SIG-M5 (cell line): ENCODE measurements around the gene IDH2.
A peak's percentile ranks its signal among the peaks of the same experiment; 100 is the strongest.
"Not testable (repeated sequence)": the region's sequence is repeated elsewhere in the genome, so short reads cannot be mapped to it uniquely, and the experiment has no call there.

Experiments
- DNase-seq: peaks from one replicate; lab custom pipeline; 2025; lab: John Stamatoyannopoulos, UW

Gene IDH2

GRCh38 chr15:90114451-90114901, 12.2 kb upstream of the IDH2 start:
- DNase-seq, result no peak

- DNase-seq, result no peak
Observed at GRCh38 chr15:90113166-90113565, 10.9 kb upstream of the IDH2 start.

- DNase-seq, result not testable (repeated sequence)
Observed at GRCh38 chr15:90109163-90109751, 7.0 kb upstream of the IDH2 start.

GRCh38 chr15:90108038-90108437, 5.8 kb upstream of the IDH2 start:
- DNase-seq, result not testable (repeated sequence)

GRCh38 chr15:90106522-90107117, 4.4 kb upstream of the IDH2 start:
- no peak for DNase-seq

- no peak for DNase-seq
Observed at GRCh38 chr15:90105521-90105920, 3.3 kb upstream of the IDH2 start.

GRCh38 chr15:90104551-90104950, 2.3 kb upstream of the IDH2 start:
- DNase-seq, result no peak

- no peak for DNase-seq
Observed at GRCh38 chr15:90103701-90104329, 1.5 kb upstream of the IDH2 start.

- peak; percentile 2 for DNase-seq
Observed at GRCh38 chr15:90101130-90101968, 919 bp downstream of the IDH2 start.

- DNase-seq, result no peak
Observed at GRCh38 chr15:90099868-90100831, 2.1 kb downstream of the IDH2 start.

- no peak for DNase-seq
Observed at GRCh38 chr15:90099072-90099867, 3.0 kb downstream of the IDH2 start.

GRCh38 chr15:90097475-90097874, 4.8 kb downstream of the IDH2 start:
- no peak for DNase-seq

GRCh38 chr15:90095521-90095959, 6.7 kb downstream of the IDH2 start:
- no peak for DNase-seq

GRCh38 chr15:90091156-90091931, 10.9 kb downstream of the IDH2 start:
- no peak for DNase-seq

GRCh38 chr15:90090226-90090848, 11.9 kb downstream of the IDH2 start:
- DNase-seq, result no peak

GRCh38 chr15:90087454-90088154, 14.7 kb downstream of the IDH2 start:
- no peak for DNase-seq

- no peak for DNase-seq
Observed at GRCh38 chr15:90086868-90087268, 15.4 kb downstream of the IDH2 start.

- DNase-seq, result no peak
Observed at GRCh38 chr15:90085565-90085964, 16.7 kb downstream of the IDH2 start.
